IMR-90 (cell line): Measurements from ENCODE around the gene ZNF264. TPM values are rescaled to one million over a fixed set of nuclear protein-coding genes. Genes with fewer than 3 reads are reported as not detected.

Experiments
- ATAC-seq: fragments of 200-7000 bp; cut with Tn5 transposase; 2 replicates; pipeline ENCODE4 v1.9.1; 2020; ENCODE audit warnings: low read depth, mild to moderate bottlenecking, moderate library complexity
- BruUV-seq: library from RNA; stranded (reverse); fragments of 400-500 nt; replicated peaks from 2 replicates; lab custom pipeline; 2021; lab: Mats Ljungman, UMichigan
- CTCF ChIA-PET: fragments of 300-600 bp; formaldehyde crosslinking; extraction: SDS; loops from one replicate; lab custom pipeline; 2021; ENCODE audit warnings: antibody characterized with exemption; lab: Yijun Ruan, JAX
- POLR2A ChIA-PET: fragments of 300-600 bp; sonication (Branson Sonifier 250); formaldehyde crosslinking; loops from one replicate; lab custom pipeline; 2022; ENCODE audit warnings: antibody characterized with exemption; ENCODE audit not compliant: unreplicated experiment; lab: Charles Lee
- DNase-seq: peaks from one replicate; pipeline ENCODE4 v3.0.0; 2013
- H2AFZ ChIP-seq: replicated peaks from 2 replicates; pipeline ENCODE3; 2013; ENCODE audit warnings: low read length, mild to moderate bottlenecking; ENCODE audit not compliant: poor library complexity
- H2AK5ac ChIP-seq: 2 replicates; pipeline ENCODE4 v1.6.1; 2013; ENCODE audit warnings: low read depth, low read length, inconsistent platforms
- H2AK9ac ChIP-seq: replicated peaks from 2 replicates; pipeline ENCODE3; 2013; ENCODE audit warnings: mild to moderate bottlenecking, low read depth, low read length, moderate library complexity; ENCODE audit not compliant: poor library complexity
- H2BK120ac ChIP-seq: 2 replicates; pipeline ENCODE4 v1.6.1; 2013; ENCODE audit warnings: low read depth, low read length, inconsistent platforms
- H2BK15ac ChIP-seq: 3 replicates; pipeline ENCODE4 v1.6.1; 2013; ENCODE audit warnings: low read depth, low read length, inconsistent platforms
- H2BK20ac ChIP-seq: 2 replicates; pipeline ENCODE4 v1.6.1; 2013; ENCODE audit warnings: low read depth, mild to moderate bottlenecking, inconsistent platforms, low read length, moderate library complexity
- H2BK5ac ChIP-seq: 2 replicates; pipeline ENCODE4 v1.6.1; 2013; ENCODE audit warnings: mild to moderate bottlenecking, low read depth, low read length, inconsistent platforms; ENCODE audit not compliant: poor library complexity, severe bottlenecking
- H3K14ac ChIP-seq: replicated peaks from 2 replicates; pipeline ENCODE4 v1.6.1; 2013; ENCODE audit warnings: low read depth, low read length, inconsistent platforms
- H3K18ac ChIP-seq: 2 replicates; pipeline ENCODE4 v1.6.1; 2013; ENCODE audit warnings: low read depth, low read length, control low read depth
- H3K23ac ChIP-seq: 2 replicates; pipeline ENCODE4 v1.6.1; 2013; ENCODE audit warnings: low read depth, low read length, inconsistent platforms
- H3K27ac ChIP-seq: 2 replicates; pipeline ENCODE4 v1.5.1; 2013; ENCODE audit warnings: mild to moderate bottlenecking, control low read depth, low read length; ENCODE audit not compliant: insufficient read depth
- H3K27me3 ChIP-seq: 2 replicates; pipeline ENCODE4 v1.6.1; 2013; ENCODE audit warnings: low read length; ENCODE audit not compliant: control insufficient read depth, insufficient read depth
- H3K36me3 ChIP-seq: 2 replicates; pipeline ENCODE4 v1.6.1; 2013; ENCODE audit warnings: low read length, mixed read lengths; ENCODE audit not compliant: control insufficient read depth, insufficient read depth
- H3K4ac ChIP-seq: 2 replicates; pipeline ENCODE4 v1.6.1; 2013; ENCODE audit warnings: low read depth, low read length, inconsistent platforms
- H3K4me1 ChIP-seq: 2 replicates; pipeline ENCODE4 v1.6.1; 2013; ENCODE audit warnings: low read length, mixed read lengths; ENCODE audit not compliant: control insufficient read depth, insufficient read depth
- H3K4me2 ChIP-seq: 2 replicates; pipeline ENCODE4 v1.6.1; 2013; ENCODE audit warnings: low read depth, mild to moderate bottlenecking, control low read depth, low read length, moderate library complexity
- H3K4me3 ChIP-seq: 2 replicates; pipeline ENCODE4 v1.5.1; 2013; ENCODE audit warnings: low read depth, mild to moderate bottlenecking, control low read depth, low read length, moderate library complexity; ENCODE audit not compliant: insufficient read depth
- H3K56ac ChIP-seq: 2 replicates; pipeline ENCODE4 v1.6.1; 2013; ENCODE audit warnings: low read length, inconsistent platforms; ENCODE audit not compliant: insufficient read depth; ENCODE audit errors: extremely low read depth
- H3K79me1 ChIP-seq, 2 experiments: 2 replicates each; pipeline ENCODE4 v1.6.1; 2013; ENCODE audit warnings: low read length in 2 of 2, inconsistent platforms in 1 of 2, low read depth in 1 of 2
- H3K9ac ChIP-seq: 2 replicates; pipeline ENCODE4 v1.6.1; 2013; ENCODE audit warnings: low read depth, low read length, control low read depth
- H3K9me1 ChIP-seq: 2 replicates; pipeline ENCODE4 v1.6.1; 2013; ENCODE audit warnings: low read length, inconsistent platforms; ENCODE audit not compliant: insufficient read depth
- H3K9me3 ChIP-seq: 2 replicates; pipeline ENCODE4 v1.6.1; 2013; ENCODE audit warnings: low read length; ENCODE audit not compliant: control insufficient read depth, insufficient read depth
- H4K20me1 ChIP-seq: 2 replicates; pipeline ENCODE4 v1.6.1; 2013; ENCODE audit warnings: low read length, inconsistent platforms; ENCODE audit not compliant: insufficient read depth
- H4K5ac ChIP-seq: 2 replicates; pipeline ENCODE4 v1.6.1; 2013; ENCODE audit warnings: mild to moderate bottlenecking, low read depth, low read length, control low read depth
- H4K8ac ChIP-seq, 2 experiments: 2 replicates each; pipeline ENCODE4 v1.6.1; 2013; ENCODE audit warnings: low read depth in 2 of 2, low read length in 2 of 2, control low read depth in 1 of 2, inconsistent platforms in 1 of 2
- H4K91ac ChIP-seq: 2 replicates; pipeline ENCODE4 v1.6.1; 2013; ENCODE audit warnings: low read depth, low read length, inconsistent platforms; ENCODE audit not compliant: insufficient read depth
- BHLHE40 ChIP-seq: fragments of 150-350 bp; IDR thresholded peaks from 2 replicates; pipeline ENCODE4 v1.6.1; 2016; ENCODE audit warnings: mild to moderate bottlenecking, low read depth, low read length
- CEBPB ChIP-seq: IDR thresholded peaks from 2 replicates; pipeline ENCODE4 v1.6.1; 2012; ENCODE audit warnings: low read depth, low read length, improper control_type of control experiment
- CHD1 ChIP-seq: IDR thresholded peaks from 2 replicates; pipeline ENCODE4 v1.6.1; 2012; ENCODE audit warnings: low read depth, low read length, improper control_type of control experiment
- FOS ChIP-seq: fragments of 150-350 bp; IDR thresholded peaks from 2 replicates; pipeline ENCODE4 v1.6.1; 2016; ENCODE audit warnings: low read depth, low read length
- MAFK ChIP-seq: IDR thresholded peaks from 2 replicates; pipeline ENCODE4 v1.6.1; 2012; ENCODE audit warnings: low read depth, low read length, improper control_type of control experiment
- MAZ ChIP-seq: IDR thresholded peaks from 2 replicates; pipeline ENCODE4 v1.6.1; 2012; ENCODE audit warnings: low read depth, mild to moderate bottlenecking, low read length, improper control_type of control experiment, moderate library complexity, borderline replicate concordance
- MXI1 ChIP-seq: IDR thresholded peaks from 2 replicates; pipeline ENCODE4 v1.6.1; 2012; ENCODE audit warnings: low read depth, mild to moderate bottlenecking, low read length, moderate library complexity, borderline replicate concordance
- NFE2L2 ChIP-seq: fragments of 150-350 bp; IDR thresholded peaks from 2 replicates; pipeline ENCODE4 v1.6.1; 2016; ENCODE audit warnings: low read depth, mild to moderate bottlenecking, low read length
- POLR2A ChIP-seq: IDR thresholded peaks from 2 replicates; pipeline ENCODE4 v1.6.1; 2012; ENCODE audit warnings: mild to moderate bottlenecking, low read depth, low read length
- RAD21 ChIP-seq: IDR thresholded peaks from 2 replicates; pipeline ENCODE4 v1.6.1; 2012; ENCODE audit warnings: low read length, improper control_type of control experiment
- RCOR1 ChIP-seq: IDR thresholded peaks from 2 replicates; pipeline ENCODE4 v1.6.1; 2012; ENCODE audit warnings: mild to moderate bottlenecking, low read length, improper control_type of control experiment; ENCODE audit not compliant: insufficient replicate concordance
- RFX5 ChIP-seq: IDR thresholded peaks from 2 replicates; pipeline ENCODE4 v1.8.0; 2012; ENCODE audit warnings: low read depth, mild to moderate bottlenecking, low read length, moderate library complexity
- SMC3 ChIP-seq: fragments of 150-350 bp; IDR thresholded peaks from 2 replicates; pipeline ENCODE4 v1.6.1; 2016; ENCODE audit warnings: low read depth, mild to moderate bottlenecking, antibody characterized with exemption, low read length, moderate library complexity
- WGBS, 2 experiments: methylation state at CpG; one replicate each; pipeline versions ENCODE4 v1.1.5 to v1.1.7; 2013; ENCODE audit warnings: missing lambda C conversion rate in 2 of 2; ENCODE audit not compliant: insufficient read length in 1 of 2; ENCODE audit errors: extremely low coverage in 2 of 2; 5-methylcytosine and 5-hydroxymethylcytosine counted together
- dilution Hi-C: fragments of 300-500 bp; cut with HindIII; formaldehyde crosslinking; loops from one replicate; pipeline ENCODE4 v1.14.3; 2018; ENCODE audit warnings: low sequenced_read_pairs; ENCODE audit not compliant: unreplicated experiment
- in situ Hi-C: fragments of 300-500 bp; cut with MboI; formaldehyde crosslinking; loops from 3 replicates; pipeline ENCODE4 v1.14.3; 2019; ENCODE audit warnings: low sequenced_read_pairs, inconsistent platforms, mixed read lengths
- intact Hi-C: fragments of 100-400 bp; cut with micrococcal nuclease; formaldehyde crosslinking; loops from 2 replicates; pipeline ENCODE4 v1.10.0; 2022
- polyA plus RNA-seq, 3 experiments: library from polyadenylated mRNA; depleted of rRNA; stranded (reverse); fragments of >200 nt; gene quantifications; 2 replicates each; pipeline ENCODE4 v1.2.3, GENCODE V29; 2012; ENCODE audit warnings: low replicate concordance in 1 of 3
- total RNA-seq: library from RNA; depleted of rRNA; stranded (reverse); fragments of >200 nt; gene quantifications from 2 replicates; pipeline ENCODE4 v1.2.3, GENCODE V29; 2012
- TF ChIP-seq, protein P1 (sequence below): fragments of 150-350 bp; IDR thresholded peaks from 2 replicates; pipeline ENCODE4 v1.6.1; 2017; ENCODE audit warnings: mild to moderate bottlenecking, antibody characterized with exemption, low read length, low read depth
- TF ChIP-seq, protein P2 (sequence below): fragments of 150-350 bp; IDR thresholded peaks from 2 replicates; pipeline ENCODE4 v1.6.1; 2016; ENCODE audit warnings: low read depth, mild to moderate bottlenecking, low read length, moderate library complexity, borderline replicate concordance
- TF ChIP-seq, protein P3 (sequence below): conservative IDR thresholded peaks from 2 replicates; pipeline ENCODE4 v1.5.1; 2012; ENCODE audit warnings: mild to moderate bottlenecking, low read depth, low read length, improper control_type of control experiment

ZNF264 gene
- total and polyA plus RNA-seq, 2 of the 4 experiments (the other 2 are of a cell fraction) = 3.5 to 31.9 TPM

- ChIA-PET POLR2A (no interaction called here), CTCF (no interaction called here)
- intact Hi-C loops (no loop called here), dilution Hi-C loops (no loop called here), in situ Hi-C loops (no loop called here)
- Histone ChIP-seq H3K18ac (no peak overlapping the region), H4K91ac (no peak overlapping the region), H2AK9ac (no peak overlapping the region), H2BK15ac (no peak overlapping the region), H4K5ac (no peak overlapping the region), H2AFZ (no peak overlapping the region), H2AK5ac (no peak overlapping the region), H3K4me1 (no peaks in the 10 kb centered on the region), H3K4ac (no peak overlapping the region), H3K9ac (no peak overlapping the region), H3K9me3 (peaks cover 2% of the 10 kb centered on the region; the same call in 1 of the 2 replicates), H3K9me1 (no peaks in the 10 kb centered on the region), H3K23ac (no peak overlapping the region), H3K4me2 (no peak overlapping the region), H3K27ac (no peak overlapping the region), H4K20me1 (no peaks in the 10 kb centered on the region; the same call in 1 of the 2 replicates), H3K56ac (no peak overlapping the region), H3K36me3 (peaks cover 3% of the 10 kb centered on the region; the same call in 1 of the 2 replicates), H3K79me1 (no peaks in the 10 kb centered on the region; a peak in 1 of 4 replicates), H2BK20ac (no peak overlapping the region), H2BK120ac (no peak overlapping the region), H3K27me3 (no peaks in the 10 kb centered on the region; the same call in 1 of the 2 replicates), H2BK5ac (no peak overlapping the region), H3K14ac (no peak overlapping the region), H3K4me3 (no peak overlapping the region), H4K8ac (no peak overlapping the region)
- no TSS peak for BruUV-seq
- TF ChIP-seq NFE2L2 (no peak), MXI1 (no peak), BHLHE40 (no peak), CHD1 (no peak), MAZ (no peak), POLR2A (no peak), SMC3 (no peak), RFX5 (no peak), CEBPB (no peak), FOS (no peak), RCOR1 (no peak), MAFK (no peak), RAD21 (no peak)
- TF ChIP-seq, protein P1, sequence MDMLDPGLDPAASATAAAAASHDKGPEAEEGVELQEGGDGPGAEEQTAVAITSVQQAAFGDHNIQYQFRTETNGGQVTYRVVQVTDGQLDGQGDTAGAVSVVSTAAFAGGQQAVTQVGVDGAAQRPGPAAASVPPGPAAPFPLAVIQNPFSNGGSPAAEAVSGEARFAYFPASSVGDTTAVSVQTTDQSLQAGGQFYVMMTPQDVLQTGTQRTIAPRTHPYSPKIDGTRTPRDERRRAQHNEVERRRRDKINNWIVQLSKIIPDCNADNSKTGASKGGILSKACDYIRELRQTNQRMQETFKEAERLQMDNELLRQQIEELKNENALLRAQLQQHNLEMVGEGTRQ = no peak
- TF ChIP-seq, protein P2, sequence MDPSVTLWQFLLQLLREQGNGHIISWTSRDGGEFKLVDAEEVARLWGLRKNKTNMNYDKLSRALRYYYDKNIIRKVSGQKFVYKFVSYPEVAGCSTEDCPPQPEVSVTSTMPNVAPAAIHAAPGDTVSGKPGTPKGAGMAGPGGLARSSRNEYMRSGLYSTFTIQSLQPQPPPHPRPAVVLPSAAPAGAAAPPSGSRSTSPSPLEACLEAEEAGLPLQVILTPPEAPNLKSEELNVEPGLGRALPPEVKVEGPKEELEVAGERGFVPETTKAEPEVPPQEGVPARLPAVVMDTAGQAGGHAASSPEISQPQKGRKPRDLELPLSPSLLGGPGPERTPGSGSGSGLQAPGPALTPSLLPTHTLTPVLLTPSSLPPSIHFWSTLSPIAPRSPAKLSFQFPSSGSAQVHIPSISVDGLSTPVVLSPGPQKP = no peak
- TF ChIP-seq, protein P3, sequence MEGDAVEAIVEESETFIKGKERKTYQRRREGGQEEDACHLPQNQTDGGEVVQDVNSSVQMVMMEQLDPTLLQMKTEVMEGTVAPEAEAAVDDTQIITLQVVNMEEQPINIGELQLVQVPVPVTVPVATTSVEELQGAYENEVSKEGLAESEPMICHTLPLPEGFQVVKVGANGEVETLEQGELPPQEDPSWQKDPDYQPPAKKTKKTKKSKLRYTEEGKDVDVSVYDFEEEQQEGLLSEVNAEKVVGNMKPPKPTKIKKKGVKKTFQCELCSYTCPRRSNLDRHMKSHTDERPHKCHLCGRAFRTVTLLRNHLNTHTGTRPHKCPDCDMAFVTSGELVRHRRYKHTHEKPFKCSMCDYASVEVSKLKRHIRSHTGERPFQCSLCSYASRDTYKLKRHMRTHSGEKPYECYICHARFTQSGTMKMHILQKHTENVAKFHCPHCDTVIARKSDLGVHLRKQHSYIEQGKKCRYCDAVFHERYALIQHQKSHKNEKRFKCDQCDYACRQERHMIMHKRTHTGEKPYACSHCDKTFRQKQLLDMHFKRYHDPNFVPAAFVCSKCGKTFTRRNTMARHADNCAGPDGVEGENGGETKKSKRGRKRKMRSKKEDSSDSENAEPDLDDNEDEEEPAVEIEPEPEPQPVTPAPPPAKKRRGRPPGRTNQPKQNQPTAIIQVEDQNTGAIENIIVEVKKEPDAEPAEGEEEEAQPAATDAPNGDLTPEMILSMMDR = no peak
- DNase-seq (no peak), ATAC-seq (no peak)
- 63% methylated on average over 3 of the region's 5 CpGs; no CpG with 5 or more reads in 1 of the 2 experiments for WGBS, 2 experiments
Measured at GRCh38 chr19:57227502-57227901, 36.2 kb downstream of the ZNF264 start.
